Neural crest cell (in vitro differentiated cells): ENCODE measurements around the gene TRO. TPM values are rescaled to one million over a fixed set of nuclear protein-coding genes. Genes with fewer than 3 reads are reported as not detected.

ENCODE experiments used
- DNase-seq: peaks from one replicate; pipeline ENCODE4 v3.0.0; 2021; ENCODE audit warnings: low read depth, mixed read lengths, low spot score
- H3K27ac Mint-ChIP-seq: one replicate; pipeline ENCODE4 v1.8.0; 2021; ENCODE audit warnings: mild to moderate bottlenecking, mixed read lengths; ENCODE audit not compliant: unreplicated experiment
- H3K27me3 Mint-ChIP-seq: 2 replicates; pipeline ENCODE4 v1.8.0; 2021; ENCODE audit warnings: low read depth, mild to moderate bottlenecking, mixed read lengths
- H3K36me3 Mint-ChIP-seq: 2 replicates; pipeline ENCODE4 v1.8.0; 2021; ENCODE audit warnings: low read depth, mild to moderate bottlenecking, mixed read lengths
- H3K4me1 Mint-ChIP-seq: 2 replicates; pipeline ENCODE4 v1.8.0; 2021; ENCODE audit warnings: mixed read lengths
- H3K4me3 Mint-ChIP-seq: one replicate; pipeline ENCODE4 v1.8.0; 2021; ENCODE audit warnings: mild to moderate bottlenecking, mixed read lengths
- H3K9me3 Mint-ChIP-seq: 2 replicates; pipeline ENCODE4 v1.8.0; 2021; ENCODE audit warnings: mixed read lengths
- total RNA-seq: library from RNA; stranded (reverse); gene quantifications from 2 replicates; pipeline ENCODE4 v1.2.1, GENCODE V29; 2021
- TF ChIP-seq, protein P1 (sequence below): fragments of 200-600 bp; sonication (generic); conservative IDR thresholded peaks from 2 replicates; pipeline ENCODE4 v1.5.0; 2021; ENCODE audit warnings: antibody characterized with exemption, mild to moderate bottlenecking

The TRO gene
- total RNA-seq, 1 donor from 2014 or later: 106 TPM

DNA sequence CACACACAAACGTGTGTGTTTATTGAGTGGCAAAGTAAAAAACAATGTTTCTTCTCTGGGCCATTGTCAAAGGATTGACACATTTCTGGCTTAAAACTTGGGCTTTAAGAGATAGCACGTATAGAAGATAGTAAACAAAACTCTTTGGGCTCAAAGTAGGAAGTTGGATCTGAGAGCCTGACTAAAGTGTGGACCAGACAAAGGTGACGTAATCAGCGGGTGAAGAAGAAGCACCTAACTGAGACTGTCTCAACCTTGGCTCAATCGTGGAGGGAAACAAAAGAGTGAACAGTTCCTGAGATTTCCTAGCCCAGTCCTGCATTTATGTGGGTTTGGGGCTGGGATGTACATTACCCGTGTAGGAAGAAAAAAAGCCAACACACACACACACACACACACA lies 59.7 kb downstream of the TRO start:
- no peak overlapping the region for H3K4me3 Mint-ChIP-seq
- no peaks in the 10 kb centered on the region for H3K4me1 Mint-ChIP-seq
- peaks cover 13% of the 10 kb centered on the region for H3K9me3 Mint-ChIP-seq
- H3K27ac Mint-ChIP-seq: no peak overlapping the region
- no peaks in the 10 kb centered on the region for H3K27me3 Mint-ChIP-seq
- TF ChIP-seq, protein P1, sequence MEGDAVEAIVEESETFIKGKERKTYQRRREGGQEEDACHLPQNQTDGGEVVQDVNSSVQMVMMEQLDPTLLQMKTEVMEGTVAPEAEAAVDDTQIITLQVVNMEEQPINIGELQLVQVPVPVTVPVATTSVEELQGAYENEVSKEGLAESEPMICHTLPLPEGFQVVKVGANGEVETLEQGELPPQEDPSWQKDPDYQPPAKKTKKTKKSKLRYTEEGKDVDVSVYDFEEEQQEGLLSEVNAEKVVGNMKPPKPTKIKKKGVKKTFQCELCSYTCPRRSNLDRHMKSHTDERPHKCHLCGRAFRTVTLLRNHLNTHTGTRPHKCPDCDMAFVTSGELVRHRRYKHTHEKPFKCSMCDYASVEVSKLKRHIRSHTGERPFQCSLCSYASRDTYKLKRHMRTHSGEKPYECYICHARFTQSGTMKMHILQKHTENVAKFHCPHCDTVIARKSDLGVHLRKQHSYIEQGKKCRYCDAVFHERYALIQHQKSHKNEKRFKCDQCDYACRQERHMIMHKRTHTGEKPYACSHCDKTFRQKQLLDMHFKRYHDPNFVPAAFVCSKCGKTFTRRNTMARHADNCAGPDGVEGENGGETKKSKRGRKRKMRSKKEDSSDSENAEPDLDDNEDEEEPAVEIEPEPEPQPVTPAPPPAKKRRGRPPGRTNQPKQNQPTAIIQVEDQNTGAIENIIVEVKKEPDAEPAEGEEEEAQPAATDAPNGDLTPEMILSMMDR: no peak
- DNase-seq: no peak
- no peaks in the 10 kb centered on the region for H3K36me3 Mint-ChIP-seq

Other genes starting within 250 kb of the TRO start
- gene ITIH6, start 122.6 kb upstream of the TRO start, total RNA-seq: 0.05 and 0.30 TPM in 2 replicates
- 238 and 259 TPM in 2 replicates for gene MAGED2, start 113.1 kb upstream of the TRO start, total RNA-seq
- gene PFKFB1, start 73.4 kb downstream of the TRO start, total RNA-seq: 0.77 and 0.93 TPM in 2 replicates
- 19.6 and 20.9 TPM in 2 replicates for gene APEX2, start 79.5 kb downstream of the TRO start, total RNA-seq
- not detected in 2 replicates for gene ALAS2, start 110.2 kb downstream of the TRO start, total RNA-seq
- not detected in 2 replicates for gene PAGE2B, start 154.2 kb downstream of the TRO start, total RNA-seq
- not detected in 2 replicates for gene PAGE2, start 168.2 kb downstream of the TRO start, total RNA-seq